Esophagus mucosa (tissue), 1 donor: ENCODE measurements around the gene ST6GALNAC1. TPM values are rescaled to one million over a fixed set of nuclear protein-coding genes. Genes with fewer than 3 reads are reported as not detected.
"Not testable (repeated sequence)": the region's sequence is repeated elsewhere in the genome, so short reads cannot be mapped to it uniquely, and the experiment has no call there.

Source experiments
- ATAC-seq: fragments of 200-7000 bp; cut with Tn5 transposase; one replicate; pipeline ENCODE4 v1.9.1; 2020
- total RNA-seq: library from RNA; stranded (reverse); gene quantifications from one replicate; pipeline ENCODE4 v1.2.4, GENCODE V29; 2023
- donor health status: DM: yes; HTN: yes; CAD: no.

ST6GALNAC1 gene
- total RNA-seq, 1 donor from 2014 or later = 16.9 TPM

DNA sequence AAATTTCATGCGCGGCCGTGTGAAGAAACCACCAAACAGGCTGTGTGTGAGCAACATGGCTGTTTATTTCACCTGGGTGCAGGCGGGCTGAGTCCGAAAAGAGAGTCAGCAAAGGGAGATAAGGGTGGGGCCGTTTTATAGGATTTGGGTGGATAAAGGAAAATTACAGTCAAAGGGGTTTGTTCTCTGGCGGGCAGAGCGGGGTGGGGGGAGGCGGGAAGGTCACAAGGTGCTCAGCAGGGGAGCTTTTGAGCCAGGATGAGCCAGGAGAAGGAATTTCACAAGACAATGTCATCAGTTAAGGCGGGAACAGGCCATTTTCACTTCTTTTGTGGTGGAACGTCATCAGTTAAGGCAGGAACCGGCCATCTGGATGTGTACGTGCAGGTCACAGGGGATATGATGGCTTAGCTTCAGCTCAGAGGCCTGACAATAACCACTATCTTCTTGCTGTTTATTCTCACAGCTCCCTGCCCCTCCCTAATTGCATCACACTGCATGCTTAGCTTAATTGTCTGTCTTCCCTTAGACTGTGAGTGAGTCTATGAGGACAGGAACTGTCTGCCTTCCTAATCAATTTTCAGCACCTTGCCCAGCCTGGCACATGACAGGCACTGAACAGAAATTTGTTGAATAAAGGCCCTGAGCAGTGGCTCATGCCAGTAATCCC, 32.3 kb downstream of the ST6GALNAC1 start:
- ATAC-seq = peak; percentile 22

DNA sequence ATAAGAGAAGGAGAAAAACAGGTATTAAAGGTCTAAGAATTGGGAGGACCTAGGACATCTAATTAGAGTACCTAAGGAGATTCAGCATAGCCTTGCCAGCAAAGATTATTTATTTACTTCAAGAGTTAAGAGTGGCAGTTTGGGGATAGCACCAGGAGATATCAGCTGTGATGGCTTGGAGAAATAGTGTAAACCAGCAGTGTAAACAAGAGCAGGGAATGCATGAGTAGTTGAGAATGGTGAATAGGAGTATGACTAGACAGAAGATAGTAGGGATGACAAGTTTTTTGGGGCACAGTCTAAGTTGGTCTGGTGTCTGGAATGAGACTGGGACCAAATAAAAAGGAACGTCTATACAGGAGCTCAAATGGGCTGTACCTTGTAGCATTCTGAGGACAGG, 36.9 kb downstream of the ST6GALNAC1 start:
- ATAC-seq = not testable (repeated sequence)

DNA sequence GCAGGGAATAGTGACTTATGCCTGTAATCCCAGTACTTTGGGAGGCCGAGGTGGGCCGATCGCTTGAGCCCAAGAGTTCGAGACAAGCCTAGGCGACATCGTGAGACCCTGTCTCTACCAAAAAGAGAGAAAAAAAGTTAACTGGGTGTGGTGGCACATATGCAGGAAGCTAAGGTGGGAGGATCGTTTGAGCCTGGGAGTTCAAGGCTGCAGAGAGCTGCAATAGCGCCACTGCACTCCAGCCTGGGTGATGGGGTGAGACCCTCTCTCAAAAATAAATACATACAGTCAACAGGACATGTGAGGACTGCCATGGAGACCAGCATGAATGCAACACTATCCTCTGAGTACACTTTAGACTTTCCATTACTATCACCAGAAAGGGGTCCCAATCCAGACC, 42.5 kb downstream of the ST6GALNAC1 start:
- no peak for ATAC-seq

DNA sequence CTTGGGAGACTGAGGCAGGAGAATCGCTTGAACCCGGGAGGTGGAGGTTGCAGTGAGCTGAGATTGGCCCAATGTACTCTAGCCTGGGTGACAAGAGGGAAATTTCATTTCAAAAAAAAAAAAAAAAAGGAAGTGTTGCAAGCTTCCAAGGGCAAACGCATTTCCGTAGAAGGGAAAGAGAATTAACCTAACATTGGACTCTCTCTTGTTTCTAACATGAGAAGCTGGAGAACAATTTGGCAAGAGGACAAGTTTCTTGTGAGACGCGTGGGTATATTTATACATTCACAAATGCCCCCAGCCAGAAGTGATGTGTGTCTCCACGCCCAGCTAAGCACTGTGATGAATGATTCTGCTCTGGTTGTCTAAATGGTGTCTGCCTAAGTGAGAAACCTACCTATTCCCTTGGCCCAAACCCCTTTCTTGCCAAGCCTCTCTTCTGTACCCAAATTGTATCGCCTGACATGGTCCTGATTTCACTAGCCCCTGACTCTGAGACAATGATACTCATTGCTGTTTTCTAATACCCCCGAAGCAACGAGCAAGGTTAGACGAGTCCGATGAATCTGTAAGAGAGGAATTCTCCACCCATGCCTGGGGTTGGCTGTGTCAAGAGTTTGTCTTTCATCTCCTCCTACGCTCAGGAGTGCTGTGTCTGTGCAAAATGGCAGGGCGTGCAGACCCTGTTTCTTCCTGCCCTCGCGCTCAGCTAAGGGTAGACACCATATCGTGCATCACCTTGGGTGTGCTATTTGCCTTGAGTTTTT, 43.7 kb downstream of the ST6GALNAC1 start:
- no peak for ATAC-seq

DNA sequence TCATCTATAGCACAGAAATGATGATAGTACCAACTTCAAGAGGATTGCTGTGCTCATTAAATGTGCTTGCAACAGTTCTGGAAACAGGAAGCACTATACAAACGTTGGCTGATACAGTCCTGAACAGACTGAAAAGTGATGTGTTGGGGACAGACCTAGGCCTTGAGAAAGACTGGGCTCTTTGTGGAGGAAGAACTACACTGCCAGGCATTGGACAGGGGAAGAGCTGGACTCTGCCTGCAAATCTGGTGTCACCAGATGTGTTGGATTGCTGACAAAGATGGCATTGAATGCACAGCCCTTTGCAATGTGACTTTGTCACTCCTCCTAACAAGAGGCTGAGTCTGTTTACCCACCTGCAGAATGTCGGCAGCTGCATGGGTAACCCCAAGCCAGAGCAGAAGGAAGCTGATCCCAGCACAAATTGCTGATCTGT, 45.5 kb downstream of the ST6GALNAC1 start:
- no peak for ATAC-seq

DNA sequence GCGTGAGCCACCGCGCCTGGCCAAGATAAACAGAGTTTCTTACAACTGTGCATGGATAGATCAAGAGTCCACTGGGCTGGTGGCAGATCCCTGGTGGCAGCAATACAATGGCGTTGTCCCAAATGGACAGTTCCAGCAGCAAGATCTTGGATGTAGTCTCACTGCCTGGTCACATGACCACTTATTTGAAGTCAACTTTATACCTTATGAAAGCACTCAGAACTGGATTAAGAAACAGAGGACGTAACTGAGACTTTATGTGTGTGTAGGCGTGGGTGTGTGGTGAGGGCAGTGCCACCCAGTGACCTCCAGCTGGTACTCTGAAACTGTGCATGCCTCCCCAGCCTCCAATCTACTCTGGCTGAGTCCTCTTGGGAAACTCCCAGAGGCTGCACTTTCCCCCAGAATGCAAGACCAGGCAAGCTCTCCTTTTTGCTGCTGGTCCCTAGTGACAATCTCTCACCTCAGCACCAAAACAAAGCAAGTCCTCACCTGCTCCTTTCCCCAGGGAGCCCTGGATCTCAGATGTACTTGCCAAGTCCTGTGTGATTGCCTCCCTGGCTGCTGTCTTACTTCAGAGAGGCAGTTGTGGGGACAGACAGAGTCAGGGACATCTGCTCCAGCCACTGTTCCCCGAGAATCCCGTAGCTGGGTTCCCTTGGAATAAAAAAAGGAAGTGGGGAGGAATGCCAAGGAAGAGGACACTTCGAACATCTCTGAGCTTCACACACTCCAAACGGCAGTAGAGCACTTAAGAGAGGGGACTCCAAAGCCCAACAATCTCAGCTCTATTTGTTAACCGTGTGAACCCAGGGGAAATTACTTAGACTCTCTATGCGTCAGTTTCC, 46.2 kb downstream of the ST6GALNAC1 start:
- peak; percentile 89 for ATAC-seq

DNA sequence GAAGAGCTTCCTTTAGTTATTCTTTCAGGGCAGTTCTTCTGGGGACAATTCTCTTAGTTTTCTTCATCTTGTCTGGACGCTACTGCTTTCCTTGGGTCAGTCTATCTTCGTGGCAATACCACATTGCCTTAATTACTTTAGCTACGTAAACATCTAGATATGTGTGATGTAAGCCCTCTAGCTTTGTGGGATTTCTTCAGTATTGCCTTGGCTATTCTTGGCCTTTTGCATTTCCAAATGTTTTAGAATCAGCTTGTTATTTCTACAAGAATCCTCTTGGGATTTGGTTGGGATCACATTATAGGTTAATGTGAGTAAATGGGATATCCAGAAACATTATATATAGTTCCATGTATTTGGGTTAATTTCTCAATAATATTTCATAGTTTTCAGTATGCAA, 48.9 kb downstream of the ST6GALNAC1 start:
- no peak for ATAC-seq

DNA sequence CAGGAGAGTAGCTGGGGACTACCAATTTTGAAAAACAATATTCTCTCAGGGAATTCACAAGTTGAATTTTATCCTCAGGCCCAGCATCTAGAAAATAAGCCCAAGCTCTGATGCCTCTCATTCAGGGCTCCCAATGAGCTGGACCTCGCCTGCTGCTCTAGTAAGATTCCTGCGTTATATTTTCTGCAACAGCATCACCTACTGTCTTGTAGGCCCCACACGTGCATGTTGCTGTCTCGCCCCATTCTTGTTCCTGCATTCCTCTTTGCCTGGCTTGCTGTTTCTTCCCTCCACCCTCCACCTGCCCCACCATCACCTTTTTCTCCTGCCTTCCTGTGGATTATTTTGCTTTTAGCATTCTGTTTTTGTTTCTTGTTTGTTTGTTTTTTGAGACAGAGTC, 49.6 kb downstream of the ST6GALNAC1 start:
- no peak for ATAC-seq

DNA sequence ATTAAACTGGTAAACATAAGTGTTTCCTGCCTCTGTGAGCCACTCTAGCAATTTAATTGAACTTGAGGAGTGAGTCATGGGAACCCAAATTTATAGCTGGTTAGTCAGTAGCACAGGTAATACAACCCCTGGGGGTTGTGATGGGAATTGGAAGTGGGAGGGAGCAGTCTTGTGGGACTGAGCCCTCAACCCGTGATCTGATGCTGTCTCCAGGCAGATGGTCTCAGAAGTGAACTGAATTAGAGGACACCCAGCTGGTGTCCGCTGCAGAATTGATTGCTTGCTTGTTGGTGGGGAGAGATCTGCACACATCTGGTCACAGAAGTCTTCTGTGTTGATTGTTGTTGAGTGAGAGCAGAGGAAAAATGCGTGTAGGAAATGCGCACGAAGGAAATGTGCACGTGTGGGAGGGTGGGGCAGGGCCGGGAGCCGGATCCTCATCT, 50.2 kb downstream of the ST6GALNAC1 start:
- peak; percentile 77 for ATAC-seq

DNA sequence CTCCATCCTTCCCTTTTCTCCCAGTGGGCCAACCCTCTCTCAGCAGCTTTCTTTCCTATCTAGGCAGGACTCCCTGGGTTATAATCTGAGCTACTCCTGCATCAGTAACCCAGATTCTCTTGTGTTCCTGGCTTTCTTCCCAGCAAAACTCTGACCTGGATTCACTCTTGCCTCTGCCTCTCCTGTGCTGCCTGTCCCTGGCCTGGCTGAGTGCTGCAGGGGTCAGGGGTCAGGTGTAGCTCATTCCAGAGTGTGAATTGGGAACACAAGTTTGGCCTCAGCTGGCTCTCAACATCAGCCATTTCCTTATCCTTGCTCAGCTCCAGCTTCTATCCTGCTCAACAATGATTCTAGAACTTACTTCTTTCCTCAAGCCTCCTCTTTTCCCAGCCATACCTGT, 55.4 kb downstream of the ST6GALNAC1 start:
- no peak for ATAC-seq

DNA sequence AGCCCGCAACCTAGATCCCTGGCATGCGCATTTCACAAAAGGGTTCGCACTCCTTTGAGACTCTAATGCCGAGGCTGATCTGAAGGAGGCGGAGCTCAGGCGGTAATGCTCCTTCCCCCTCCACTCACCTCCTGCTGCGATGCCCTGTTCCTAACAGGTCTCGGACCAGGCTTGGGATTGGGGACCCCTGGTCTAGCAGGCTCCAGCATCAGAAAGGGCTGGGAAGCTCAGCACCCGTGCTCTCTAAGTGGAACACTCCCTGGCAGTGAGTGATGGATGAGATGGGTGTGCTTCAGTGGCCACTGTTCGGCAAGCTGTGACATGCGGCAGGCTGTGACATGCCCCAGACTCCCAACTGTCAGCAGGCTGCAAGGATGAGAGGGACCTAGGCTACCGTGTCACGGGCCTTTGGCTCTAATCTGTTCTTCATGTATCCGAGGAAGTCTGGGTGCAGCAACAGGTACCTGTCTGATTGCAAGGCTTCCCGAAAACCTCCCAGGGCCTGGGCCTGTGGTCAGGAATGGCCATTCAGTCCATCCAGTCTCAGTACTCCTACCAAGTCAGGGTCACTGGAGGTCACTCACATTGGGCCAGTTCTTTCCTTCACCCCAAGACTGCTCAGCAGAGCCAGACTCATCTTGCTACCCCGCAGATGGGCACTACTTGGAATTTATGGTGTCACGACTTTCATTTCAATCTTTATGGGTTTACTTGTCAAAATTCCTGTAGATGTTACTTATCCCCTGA, 56.6 kb downstream of the ST6GALNAC1 start:
- ATAC-seq = peak; percentile 81

DNA sequence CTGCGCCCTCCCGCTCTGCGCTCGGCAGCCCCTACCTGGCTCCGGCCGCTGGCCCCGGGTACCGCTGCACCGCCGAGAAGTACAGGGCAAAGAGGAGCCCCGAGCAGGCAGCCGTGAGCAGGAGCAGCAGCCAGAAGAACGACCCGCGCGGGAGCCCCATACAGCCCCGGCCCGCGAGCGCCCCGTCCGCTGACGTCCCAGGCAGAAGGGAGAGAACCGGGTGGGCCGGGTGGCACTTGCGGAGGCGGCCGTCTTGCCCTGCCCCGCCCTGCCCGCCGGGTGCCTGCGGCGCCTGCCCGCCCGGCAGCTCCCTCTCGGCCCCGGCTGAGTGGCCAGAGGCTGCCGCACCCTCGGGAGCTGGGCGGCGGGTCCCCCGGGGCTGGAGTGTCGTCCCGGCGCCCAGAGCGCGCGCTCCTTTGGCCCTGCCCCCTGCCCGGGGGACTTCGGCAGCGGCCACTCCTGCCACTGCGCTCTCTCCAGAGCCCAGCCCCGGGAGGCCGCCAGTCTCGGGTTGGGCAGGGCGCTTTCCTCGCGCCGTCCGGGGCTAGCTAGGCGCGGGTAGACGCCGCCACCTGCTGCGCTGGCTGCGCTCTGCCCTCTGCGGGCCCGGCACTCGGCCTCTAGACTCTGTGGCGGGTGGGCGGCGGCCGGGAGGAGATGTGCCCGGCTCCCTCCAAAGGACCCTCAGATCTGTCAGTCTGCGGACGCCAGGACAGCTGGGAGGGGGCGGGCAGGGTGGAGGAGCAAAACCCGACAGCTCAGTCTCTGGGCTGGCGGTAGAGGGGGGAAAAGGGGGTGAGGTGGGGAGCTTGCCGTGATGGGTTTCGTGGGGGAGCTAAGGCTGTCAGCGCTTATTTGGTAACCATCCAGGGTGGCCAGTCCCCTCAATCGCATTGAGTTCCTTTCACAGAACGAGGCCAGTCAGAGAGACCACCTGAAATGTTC, 57.6 kb downstream of the ST6GALNAC1 start, which contains the start of gene ST6GALNAC2:
Gene ST6GALNAC2 (minus strand): TSS at position 212 of the 945 bp plus-strand sequence. CDS start 52 bp downstream, at position 160.
- peak; percentile 74 for ATAC-seq

DNA sequence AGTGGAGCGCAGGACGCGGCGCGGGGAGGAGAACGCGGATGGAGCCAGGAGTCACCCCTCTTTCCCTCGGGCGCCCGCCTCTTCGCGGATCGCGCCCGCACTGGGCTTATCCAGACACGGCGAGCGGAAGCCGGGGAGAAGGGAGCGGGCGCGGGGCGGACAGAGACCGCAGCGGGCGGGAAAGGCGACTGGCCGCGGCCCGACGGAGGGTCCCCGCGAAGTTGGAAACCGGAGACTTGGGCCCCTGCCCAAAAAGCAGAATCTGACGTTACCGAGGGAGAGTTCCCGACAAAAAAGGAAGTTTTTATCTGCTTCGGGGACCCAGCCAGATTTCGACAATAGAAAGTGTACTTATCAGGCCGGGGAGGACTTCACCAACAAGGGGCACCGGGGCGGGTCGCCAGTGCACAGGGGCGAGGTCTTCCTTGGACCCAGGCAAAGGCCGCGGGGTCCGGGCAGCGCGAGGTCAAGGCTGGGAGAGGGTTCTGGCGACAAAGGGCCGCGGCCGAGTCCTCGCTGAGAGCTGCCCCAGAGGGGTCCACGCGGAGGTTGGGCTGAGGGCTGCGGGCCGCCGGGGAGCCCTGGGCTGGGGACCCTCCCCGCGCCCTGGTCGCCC, 58.4 kb downstream of the ST6GALNAC1 start:
- peak; percentile 32 for ATAC-seq

DNA sequence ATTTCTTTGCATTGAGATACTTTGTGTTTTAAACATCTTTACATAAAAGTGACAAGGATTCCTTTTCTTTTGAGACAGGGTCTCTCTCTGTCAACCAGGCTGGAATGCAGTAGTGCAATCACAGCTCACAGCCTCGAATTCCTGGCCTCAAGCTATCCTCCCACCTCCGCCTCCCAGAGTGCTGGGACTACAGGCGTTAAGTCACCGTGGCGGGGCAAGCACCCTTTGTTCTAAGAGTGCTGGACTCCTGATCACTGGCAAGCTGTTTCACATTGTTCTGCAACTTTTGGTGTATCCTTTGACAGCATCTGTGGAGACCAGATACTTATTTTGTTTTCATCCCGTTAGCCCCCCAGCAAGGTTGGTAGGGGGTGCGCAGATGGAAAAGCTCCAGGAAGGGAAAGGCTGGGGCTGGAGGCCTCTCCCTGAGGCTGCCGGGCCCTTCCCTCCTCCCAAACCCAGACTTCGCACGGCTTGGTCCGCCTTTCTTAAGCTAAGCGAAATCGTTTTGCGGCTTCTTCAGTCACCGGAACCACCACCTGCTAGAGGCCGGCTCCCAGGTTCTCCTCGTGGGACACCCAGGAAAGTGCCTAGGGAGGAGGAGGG, 59.0 kb downstream of the ST6GALNAC1 start:
- no peak for ATAC-seq

DNA sequence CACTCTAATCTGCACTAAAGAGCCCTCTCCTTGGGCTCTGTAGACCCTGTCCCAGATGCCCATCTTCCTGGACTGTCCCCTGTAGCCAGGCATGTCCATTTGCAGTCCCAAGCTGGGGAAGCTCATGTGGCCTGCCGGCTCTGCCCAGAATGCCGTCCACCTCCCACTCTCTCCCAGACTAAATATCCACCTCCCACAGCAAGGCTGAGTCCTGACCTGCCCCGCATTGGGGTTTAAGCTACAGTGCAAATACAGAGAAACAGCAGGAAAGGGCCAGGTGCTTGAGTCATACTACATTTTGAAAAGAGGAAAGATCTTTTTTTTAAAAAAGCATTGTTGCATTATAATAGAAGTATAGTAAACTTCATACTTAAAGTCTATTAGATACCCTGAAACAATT, 60.9 kb downstream of the ST6GALNAC1 start:
- peak; percentile 31 for ATAC-seq

DNA sequence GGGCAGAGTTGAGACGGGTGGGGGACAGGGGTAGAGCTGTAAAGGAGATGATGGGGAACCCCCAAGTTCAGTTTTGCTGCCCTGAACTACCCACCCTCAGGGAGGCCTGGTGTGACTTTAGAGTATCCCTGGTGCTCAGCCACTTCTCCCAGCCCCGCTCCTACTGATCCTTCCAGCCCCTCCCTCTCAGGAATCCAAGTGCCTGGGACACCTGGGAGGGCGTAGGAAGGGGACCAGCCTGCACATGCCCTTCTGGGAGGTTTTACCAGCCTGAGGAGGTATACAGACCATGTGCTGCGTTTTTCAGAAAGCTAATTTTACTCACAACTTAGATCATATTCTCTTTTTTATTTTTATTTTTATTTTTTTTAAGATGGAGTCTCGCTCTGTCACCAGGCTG, 62.0 kb downstream of the ST6GALNAC1 start:
- ATAC-seq = peak; percentile 47

DNA sequence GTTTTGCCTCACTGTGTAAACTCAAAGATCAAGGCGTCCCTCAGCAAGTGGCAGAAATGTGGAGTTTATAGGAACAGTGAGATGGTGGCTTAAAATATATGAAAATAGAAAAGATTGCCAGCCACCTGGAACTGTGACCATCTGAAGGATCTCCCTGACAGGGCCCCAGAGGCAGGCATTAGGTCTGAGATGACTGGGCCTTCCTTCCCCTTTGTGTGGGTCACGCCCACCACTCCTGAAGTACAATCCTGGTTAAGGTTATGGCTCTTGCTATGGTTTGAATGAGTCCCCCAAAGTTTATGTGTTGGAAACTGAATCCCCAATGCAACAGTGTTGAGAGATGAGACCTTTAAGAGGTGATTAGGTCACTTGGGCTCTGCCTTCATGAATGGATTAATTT, 64.3 kb downstream of the ST6GALNAC1 start:
- ATAC-seq = no peak

DNA sequence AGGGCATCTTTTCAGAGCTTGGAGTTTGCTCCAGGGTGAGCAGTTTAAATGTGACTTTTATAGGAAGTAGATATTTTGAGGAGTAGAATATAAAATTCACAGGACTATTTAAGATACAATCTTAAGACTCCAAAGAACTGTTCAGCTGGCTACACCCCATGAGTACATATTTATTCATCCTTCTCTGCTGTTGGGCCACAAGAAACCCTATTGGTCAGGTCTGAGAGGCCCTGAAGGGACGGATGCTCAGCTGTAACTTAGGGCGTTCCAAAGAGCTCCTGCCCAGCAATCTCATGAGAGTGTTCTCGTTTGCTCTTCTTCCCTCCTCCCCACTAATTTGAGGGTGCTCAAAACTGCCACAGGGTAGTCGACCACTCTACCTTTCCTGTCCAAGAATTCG, 65.2 kb downstream of the ST6GALNAC1 start:
- ATAC-seq = peak; percentile 48

DNA sequence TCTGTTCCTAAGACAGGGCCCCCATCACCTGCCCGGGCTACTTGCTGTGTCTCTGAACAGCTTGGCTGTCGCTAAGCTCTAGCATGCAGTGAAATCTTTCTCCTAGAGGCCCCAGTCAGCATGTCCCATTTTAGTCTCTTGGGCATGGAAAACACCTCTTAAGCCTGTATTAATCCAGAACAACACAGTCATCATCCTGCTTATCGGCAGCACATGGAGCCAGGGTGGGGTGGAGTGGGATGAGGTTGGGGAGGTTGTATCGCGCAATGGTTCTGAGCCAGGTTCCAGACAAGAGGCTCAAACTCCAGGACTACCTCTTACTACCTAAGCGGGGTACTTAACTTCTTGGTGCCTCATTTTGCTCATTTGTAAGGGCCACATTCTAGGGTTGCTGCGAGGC, 65.7 kb downstream of the ST6GALNAC1 start:
- ATAC-seq = no peak

DNA sequence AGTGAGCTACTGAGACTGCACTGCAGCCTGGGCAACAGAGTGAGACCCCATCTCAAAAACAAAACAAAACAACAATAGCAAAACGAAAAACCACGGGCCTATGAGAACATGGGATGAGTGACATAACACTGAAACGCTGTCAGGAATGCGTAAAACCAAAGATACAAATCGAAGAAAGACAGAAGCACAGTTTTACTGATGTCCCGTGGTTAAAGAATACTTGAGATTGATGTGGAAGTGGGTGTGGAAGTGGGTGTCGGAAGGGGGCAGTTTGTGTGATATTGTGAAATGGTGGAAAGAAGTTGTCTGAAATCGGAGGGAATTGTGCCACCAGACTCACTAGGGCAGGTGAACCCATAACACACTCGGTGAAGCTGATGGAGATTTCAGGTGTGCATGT, 67.4 kb downstream of the ST6GALNAC1 start:
- no peak for ATAC-seq
